HFF-Myc (cell line): ENCODE results near the gene MAD2L2.

ENCODE experiments used
- DNase-seq: peaks from one replicate; pipeline ENCODE4 v3.0.0-alpha.2; 2011; ENCODE audit warnings: low read depth; ENCODE audit errors: extremely low read depth
- H3K4me3 ChIP-seq: replicated peaks from 2 replicates; pipeline ENCODE4 v1.5.1; 2011; ENCODE audit warnings: low read depth, mild to moderate bottlenecking, control low read depth, low read length
- CTCF ChIP-seq: IDR thresholded peaks from 2 replicates; pipeline ENCODE4 v1.5.1; 2012; ENCODE audit warnings: mild to moderate bottlenecking, low read depth, low read length, control low read depth; ENCODE audit errors: missing control alignments

Gene MAD2L2

GRCh38 chr1:11681071-11681771, at the start of gene MAD2L2:
Gene MAD2L2, minus strand, starts transcription at chr1:11681148. Its CDS starts 547 bp downstream, at chr1:11680601.
- peak; percentile 71 for DNase-seq
- H3K4me3 ChIP-seq: peak within 1 kb of the TSS; percentile 61
- no peak for TF ChIP-seq CTCF

GRCh38 chr1:11730429-11730891, 49.5 kb upstream of the MAD2L2 start:
- no peak for DNase-seq
- H3K4me3 ChIP-seq: no peak overlapping the region
- TF ChIP-seq CTCF: no peak

GRCh38 chr1:11729498-11730428, 48.8 kb upstream of the MAD2L2 start:
- DNase-seq: no peak
- TF ChIP-seq CTCF: no peak
- no peak overlapping the region for H3K4me3 ChIP-seq

- no peak for DNase-seq
- TF ChIP-seq CTCF: no peak
- H3K4me3 ChIP-seq: no peak overlapping the region
These were observed 48.2 kb upstream of the MAD2L2 start for GRCh38 chr1:11729155-11729497.

- no peak for TF ChIP-seq CTCF
- DNase-seq: no peak
- H3K4me3 ChIP-seq: no peak overlapping the region
These were observed 47.3 kb upstream of the MAD2L2 start for GRCh38 chr1:11728126-11728806.

GRCh38 chr1:11727119-11727518, 46.2 kb upstream of the MAD2L2 start:
- H3K4me3 ChIP-seq: no peak overlapping the region
- no peak for DNase-seq

More at GRCh38 chr1:11727119-11727518, 46.2 kb upstream of the MAD2L2 start:
- TF ChIP-seq CTCF: no peak
